ENCODE measurements around the gene PRELID3B. TPM values are rescaled to one million over a fixed set of nuclear protein-coding genes. Genes with fewer than 3 reads are reported as not detected.

The PRELID3B gene
- total RNA-seq, 1 experiment from 2014 or later, result 114 TPM

DNA sequence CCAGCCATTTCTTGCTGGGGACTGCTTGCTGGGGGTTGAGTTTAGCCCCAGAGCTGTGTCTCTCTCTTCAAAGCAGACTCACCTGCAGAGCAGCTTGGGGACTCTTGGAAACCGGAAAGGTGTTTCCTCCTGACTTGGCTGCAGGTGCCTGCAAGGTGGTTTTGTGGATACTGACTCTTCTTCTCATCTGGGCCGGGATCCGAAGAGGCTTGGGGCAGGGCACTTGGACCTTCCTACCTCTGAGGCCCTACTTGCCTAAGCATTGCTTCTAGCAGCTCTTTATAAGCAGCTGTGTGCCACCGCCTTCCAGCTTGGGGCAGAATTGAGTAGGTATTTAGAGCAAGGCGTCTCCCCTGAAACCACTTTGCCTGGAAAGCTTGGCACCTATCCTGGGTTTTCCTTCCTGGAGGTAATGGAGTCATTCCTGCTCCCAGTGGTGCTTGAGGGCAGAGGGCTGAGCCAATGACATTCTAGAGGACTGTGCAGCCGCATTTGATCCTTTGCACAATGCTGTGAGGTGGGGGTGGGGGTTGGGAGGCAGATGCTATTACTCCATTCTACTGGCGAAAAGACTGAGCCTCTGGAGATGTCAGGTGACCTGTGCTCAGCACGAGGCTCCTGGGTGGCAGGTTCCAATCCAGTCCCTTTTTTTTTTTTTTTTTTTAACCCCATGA, 32.1 kb downstream of the PRELID3B start:
- peak; percentile 97 for DNase-seq (ENCODE audit: low read depth)

- DNase-seq (ENCODE audit: low read depth), result no peak
Measured at GRCh38 chr20:59008715-59009336, 33.8 kb downstream of the PRELID3B start.

- no peak for DNase-seq (ENCODE audit: low read depth)
Measured at GRCh38 chr20:59007665-59008511, 34.7 kb downstream of the PRELID3B start.

DNA sequence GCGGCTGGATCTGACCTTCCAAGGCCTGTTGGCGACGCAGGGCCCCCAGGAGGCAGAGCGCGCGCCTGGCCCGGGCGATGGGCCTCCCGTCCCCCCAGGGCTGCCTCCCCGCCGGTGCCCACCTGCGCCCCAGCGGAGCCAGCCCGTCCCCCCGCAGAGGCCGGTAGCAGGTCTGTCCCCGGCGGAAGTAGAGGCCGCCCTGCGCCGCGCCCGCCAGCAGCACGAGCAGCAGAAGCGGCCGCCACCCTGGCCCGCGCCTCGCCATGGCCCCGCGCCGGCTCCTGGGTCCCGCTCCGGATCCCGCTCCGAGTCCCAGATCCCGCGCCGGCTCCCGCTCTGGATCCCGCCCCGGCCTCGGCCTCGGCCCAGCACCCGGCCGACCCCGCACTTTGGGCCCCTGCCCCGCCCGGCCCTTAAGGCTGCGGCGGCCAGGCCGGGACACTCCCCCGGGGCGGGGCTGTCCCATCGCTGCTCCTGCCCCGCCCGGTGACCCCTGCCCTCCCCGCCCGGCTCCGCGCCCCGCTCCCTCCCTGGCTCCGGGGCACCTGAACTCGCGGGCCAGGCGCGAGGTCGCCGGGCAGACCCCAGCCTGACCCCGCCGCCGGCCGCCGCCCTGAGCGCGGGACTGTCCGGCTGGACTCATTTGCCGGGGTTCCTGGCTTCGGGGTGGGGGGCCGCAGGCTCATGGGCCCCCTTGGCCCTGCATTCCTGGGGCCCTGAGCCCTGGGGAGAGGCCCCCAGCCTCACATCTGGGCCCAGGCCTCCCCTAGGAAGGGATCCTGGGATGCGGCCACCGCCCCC, 35.5 kb downstream of the PRELID3B start, which contains the start of gene CTSZ:
TSS of gene CTSZ (minus strand) at position 391 of the 801 bp plus-strand sequence. CDS start at position 265, 126 bp downstream.
- DNase-seq (ENCODE audit: low read depth), result no peak

- DNase-seq (ENCODE audit: low read depth), result no peak
Measured at GRCh38 chr20:59006167-59006863, 36.3 kb downstream of the PRELID3B start.

GRCh38 chr20:59005523-59006166, 36.9 kb downstream of the PRELID3B start:
- DNase-seq (ENCODE audit: low read depth), result no peak

- DNase-seq (ENCODE audit: low read depth), result no peak
Measured at GRCh38 chr20:59004763-59005522, 37.6 kb downstream of the PRELID3B start.

- DNase-seq (ENCODE audit: low read depth), result no peak
Measured at GRCh38 chr20:59004493-59004762, 38.2 kb downstream of the PRELID3B start.

GRCh38 chr20:59003836-59004492, 38.6 kb downstream of the PRELID3B start:
- no peak for DNase-seq (ENCODE audit: low read depth)

GRCh38 chr20:59002874-59003399, 39.6 kb downstream of the PRELID3B start:
- no peak for DNase-seq (ENCODE audit: low read depth)

- no peak for DNase-seq (ENCODE audit: low read depth)
Measured at GRCh38 chr20:59002388-59002787, 40.2 kb downstream of the PRELID3B start.

GRCh38 chr20:59001449-59002171, 41.0 kb downstream of the PRELID3B start:
- DNase-seq (ENCODE audit: low read depth), result no peak

- no peak for DNase-seq (ENCODE audit: low read depth)
Measured at GRCh38 chr20:59001068-59001448, 41.5 kb downstream of the PRELID3B start.

DNA sequence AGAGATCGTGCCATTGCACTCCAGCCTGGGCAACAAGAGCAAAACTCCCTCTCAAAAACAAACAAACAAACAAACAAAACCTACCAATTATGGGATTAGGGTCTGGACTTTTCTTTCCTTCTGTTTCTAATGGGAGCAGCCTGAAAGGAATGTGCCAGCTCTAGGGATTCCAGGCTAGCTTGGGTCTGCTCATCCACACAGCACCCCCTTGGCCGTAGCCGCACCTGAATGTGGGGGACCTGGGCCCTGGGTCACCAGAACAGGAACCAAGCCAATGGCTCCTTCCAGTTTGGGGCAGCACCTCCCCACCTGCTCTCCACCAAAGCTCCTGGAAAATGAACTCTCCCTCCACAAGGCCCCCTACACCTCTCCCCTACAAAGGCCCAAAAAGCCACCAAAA, 42.3 kb downstream of the PRELID3B start:
- no peak for DNase-seq (ENCODE audit: low read depth)

DNA sequence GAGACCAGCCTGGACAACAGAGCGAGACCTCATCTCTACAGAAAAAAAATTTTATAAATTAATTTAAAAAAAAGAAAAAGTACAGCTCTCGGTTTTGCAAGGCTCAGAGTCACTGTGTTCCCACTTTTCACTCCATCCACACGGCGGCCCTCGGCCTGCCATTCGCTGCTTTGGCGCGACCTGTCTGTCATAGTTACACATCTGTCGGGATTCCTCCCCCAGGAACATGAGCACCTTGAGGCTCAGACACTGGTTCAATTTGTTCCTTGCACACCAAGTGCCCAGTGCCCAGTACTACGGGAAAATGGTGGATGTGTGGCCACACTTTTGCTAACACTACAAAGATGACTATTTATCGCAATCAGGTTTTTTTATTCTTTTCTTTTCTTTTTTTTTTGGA, 43.9 kb downstream of the PRELID3B start:
- DNase-seq (ENCODE audit: low read depth), result no peak

DNA sequence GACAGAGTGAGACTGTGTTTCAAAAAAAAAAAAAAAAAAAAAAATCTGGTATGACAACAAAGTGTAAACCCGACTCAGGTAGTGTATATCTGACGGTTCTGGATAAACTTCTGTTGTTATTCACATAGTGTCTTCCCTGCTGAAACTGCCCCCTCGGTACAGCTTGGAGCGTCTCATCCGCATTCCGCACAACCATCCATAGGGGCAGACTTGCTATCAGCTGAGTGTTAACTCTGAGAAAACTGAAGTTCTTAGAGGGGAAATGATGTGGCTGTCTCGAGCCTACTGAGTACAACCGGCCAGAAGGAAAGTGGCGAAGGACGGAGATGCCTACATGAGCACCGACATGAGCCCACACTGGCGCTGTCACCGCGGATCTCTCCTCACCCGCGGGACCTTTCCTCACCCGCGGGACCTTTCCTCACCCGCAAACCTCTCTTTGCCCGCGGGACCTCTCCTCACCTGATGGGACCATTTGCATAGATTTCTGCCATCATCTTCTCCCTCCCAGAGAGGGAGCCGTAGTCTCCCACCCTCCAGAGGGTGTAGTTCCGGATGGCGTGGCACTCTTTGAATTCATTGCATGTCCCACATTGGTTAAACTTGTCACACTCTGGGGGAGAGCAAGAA, 45.3 kb downstream of the PRELID3B start:
- DNase-seq (ENCODE audit: low read depth), result no peak

DNA sequence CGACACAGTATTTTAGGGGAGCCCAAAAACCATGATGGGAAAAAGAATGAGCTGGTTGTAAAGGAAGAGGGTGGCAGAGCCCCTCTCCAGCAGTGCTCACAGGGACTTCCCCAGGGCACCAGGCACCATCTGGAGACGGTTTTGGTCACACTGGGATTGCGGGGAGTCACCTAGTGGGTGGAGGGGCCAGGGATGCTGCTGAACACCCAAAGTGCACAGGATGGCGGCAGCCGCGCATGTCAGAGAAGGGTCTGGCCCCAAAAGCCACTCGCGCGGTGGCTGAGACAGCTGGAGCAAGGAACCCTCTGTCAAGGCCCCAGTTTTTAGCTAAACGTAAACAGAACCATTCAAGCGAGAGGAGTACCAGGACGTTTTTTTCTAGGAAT, 46.4 kb downstream of the PRELID3B start:
- no peak for DNase-seq (ENCODE audit: low read depth)

Data from M059J (cell line).